MM.1S (cell line): ENCODE measurements around the gene PRM2.

Experiments used
- EZH2phosphoT487 ChIP-seq: fragments of 300-600 bp; sonication (generic); IDR thresholded peaks from 2 replicates; pipeline ENCODE4 v1.6.1; 2018; ENCODE audit warnings: antibody characterized with exemption, low read length
- TF ChIP-seq, protein P1 (sequence below): fragments of 300-600 bp; sonication (generic); IDR thresholded peaks from 2 replicates; pipeline ENCODE4 v1.5.1; 2016; ENCODE audit warnings: antibody characterized with exemption, low read length, mixed read lengths

DNA sequence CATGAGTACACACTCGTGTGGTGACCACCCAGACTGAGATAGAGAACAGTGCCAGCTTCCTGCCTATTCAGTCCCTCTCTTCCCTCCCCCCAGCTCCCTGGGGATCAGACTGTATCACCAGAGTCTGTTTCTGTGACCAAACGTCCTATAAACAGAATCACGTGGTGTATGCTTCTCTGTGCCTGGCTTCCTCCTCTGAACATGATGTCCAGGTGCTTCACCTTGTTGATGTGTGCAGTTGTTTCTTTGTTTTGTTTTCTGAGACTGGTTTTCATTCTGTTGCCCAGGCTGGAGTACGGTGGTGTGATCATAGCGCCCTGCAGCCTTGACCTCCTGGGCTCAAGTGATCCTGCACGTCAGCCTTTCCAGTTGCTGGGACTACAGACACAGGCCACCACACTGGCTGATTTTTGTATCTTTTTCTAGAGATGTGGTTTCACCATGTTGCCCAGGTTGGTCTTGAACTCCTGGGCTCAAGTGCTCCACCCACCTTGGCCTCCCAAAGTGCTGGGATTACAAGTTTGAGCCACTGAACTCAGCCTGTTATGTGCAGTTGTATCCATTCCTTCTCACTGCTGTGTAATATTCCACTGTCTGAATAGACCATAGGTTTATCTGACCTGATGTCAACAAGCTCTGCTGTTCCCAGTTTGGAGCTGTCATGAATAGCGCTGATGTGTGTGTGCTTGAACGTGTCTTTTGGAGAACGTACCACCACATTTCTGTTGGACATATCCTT, 33.8 kb upstream of the PRM2 start:
- TF ChIP-seq, protein P1, sequence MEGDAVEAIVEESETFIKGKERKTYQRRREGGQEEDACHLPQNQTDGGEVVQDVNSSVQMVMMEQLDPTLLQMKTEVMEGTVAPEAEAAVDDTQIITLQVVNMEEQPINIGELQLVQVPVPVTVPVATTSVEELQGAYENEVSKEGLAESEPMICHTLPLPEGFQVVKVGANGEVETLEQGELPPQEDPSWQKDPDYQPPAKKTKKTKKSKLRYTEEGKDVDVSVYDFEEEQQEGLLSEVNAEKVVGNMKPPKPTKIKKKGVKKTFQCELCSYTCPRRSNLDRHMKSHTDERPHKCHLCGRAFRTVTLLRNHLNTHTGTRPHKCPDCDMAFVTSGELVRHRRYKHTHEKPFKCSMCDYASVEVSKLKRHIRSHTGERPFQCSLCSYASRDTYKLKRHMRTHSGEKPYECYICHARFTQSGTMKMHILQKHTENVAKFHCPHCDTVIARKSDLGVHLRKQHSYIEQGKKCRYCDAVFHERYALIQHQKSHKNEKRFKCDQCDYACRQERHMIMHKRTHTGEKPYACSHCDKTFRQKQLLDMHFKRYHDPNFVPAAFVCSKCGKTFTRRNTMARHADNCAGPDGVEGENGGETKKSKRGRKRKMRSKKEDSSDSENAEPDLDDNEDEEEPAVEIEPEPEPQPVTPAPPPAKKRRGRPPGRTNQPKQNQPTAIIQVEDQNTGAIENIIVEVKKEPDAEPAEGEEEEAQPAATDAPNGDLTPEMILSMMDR, result no peak
- no peak for TF ChIP-seq EZH2phosphoT487
